MM.1S (cell line): ENCODE measurements around the gene METAP1D.
"Not testable (repeated sequence)": the region's sequence is repeated elsewhere in the genome, so short reads cannot be mapped to it uniquely, and the experiment has no call there.

Source experiments
- DNase-seq: peaks from one replicate; pipeline ENCODE4 v3.0.0-alpha.2; 2015
- H2AFZ ChIP-seq: fragments of 300-600 bp; sonication (generic); 2 replicates; pipeline ENCODE4 v1.6.0; 2016; ENCODE audit warnings: antibody characterized with exemption, low read length
- H3F3A ChIP-seq: fragments of 300-600 bp; sonication (generic); 2 replicates; pipeline ENCODE4 v1.6.1; 2016; ENCODE audit warnings: mild to moderate bottlenecking, antibody characterized with exemption, low read length, moderate library complexity, mixed read lengths; ENCODE audit not compliant: insufficient read depth
- H3K27ac ChIP-seq: fragments of 300-600 bp; sonication (generic); 2 replicates; pipeline ENCODE4 v1.5.1; 2016; ENCODE audit warnings: mild to moderate bottlenecking, low read length
- H3K27me3 ChIP-seq: fragments of 300-600 bp; sonication (generic); replicated peaks from 2 replicates; pipeline ENCODE4 v1.6.0; 2016; ENCODE audit warnings: low read length; ENCODE audit not compliant: insufficient read depth
- H3K36me3 ChIP-seq: fragments of 300-600 bp; sonication (generic); replicated peaks from 2 replicates; pipeline ENCODE4 v1.6.1; 2016; ENCODE audit warnings: mild to moderate bottlenecking, low read length, mixed read lengths; ENCODE audit not compliant: insufficient read depth
- H3K4me1 ChIP-seq: fragments of 300-600 bp; sonication (generic); 2 replicates; pipeline ENCODE4 v1.6.1; 2016; ENCODE audit warnings: low read length, mixed read lengths
- H3K4me2 ChIP-seq: fragments of 300-600 bp; sonication (generic); 2 replicates; pipeline ENCODE4 v1.6.0; 2016; ENCODE audit warnings: low read depth, low read length
- H3K4me3 ChIP-seq: fragments of 300-600 bp; sonication (generic); 2 replicates; pipeline ENCODE4 v1.5.1; 2016; ENCODE audit warnings: low read length, mixed read lengths
- H3K79me2 ChIP-seq: fragments of 300-600 bp; sonication (generic); 2 replicates; pipeline ENCODE4 v1.6.1; 2016; ENCODE audit warnings: mixed run types, low read length, mixed read lengths
- H3K9ac ChIP-seq: fragments of 300-600 bp; sonication (generic); 2 replicates; pipeline ENCODE4 v1.6.1; 2016; ENCODE audit warnings: low read length, mixed read lengths
- H3K9me2 ChIP-seq: fragments of 300-600 bp; sonication (generic); replicated peaks from 2 replicates; pipeline ENCODE4 v1.6.1; 2016; ENCODE audit warnings: mild to moderate bottlenecking, low read length, mixed read lengths; ENCODE audit not compliant: insufficient read depth
- H3K9me3 ChIP-seq: fragments of 300-600 bp; sonication (generic); replicated peaks from 2 replicates; pipeline ENCODE4 v1.6.1; 2016; ENCODE audit warnings: mild to moderate bottlenecking, low read length, mixed read lengths; ENCODE audit not compliant: insufficient read depth
- H4K20me1 ChIP-seq: fragments of 300-600 bp; sonication (generic); 2 replicates; pipeline ENCODE4 v1.6.1; 2016; ENCODE audit warnings: mild to moderate bottlenecking, low read length, moderate library complexity, mixed read lengths; ENCODE audit not compliant: insufficient read depth
- EZH2 ChIP-seq: fragments of 300-600 bp; sonication (generic); optimal IDR thresholded peaks from 2 replicates; pipeline ENCODE3; 2017; ENCODE audit warnings: low read depth, mild to moderate bottlenecking, antibody characterized with exemption, low read length, mixed read lengths
- EZH2phosphoT487 ChIP-seq: fragments of 300-600 bp; sonication (generic); IDR thresholded peaks from 2 replicates; pipeline ENCODE4 v1.6.1; 2018; ENCODE audit warnings: antibody characterized with exemption, low read length
- TF ChIP-seq, protein P1 (sequence below): fragments of 300-600 bp; sonication (generic); IDR thresholded peaks from 2 replicates; pipeline ENCODE4 v1.5.1; 2016; ENCODE audit warnings: antibody characterized with exemption, low read length, mixed read lengths

METAP1D gene

DNA sequence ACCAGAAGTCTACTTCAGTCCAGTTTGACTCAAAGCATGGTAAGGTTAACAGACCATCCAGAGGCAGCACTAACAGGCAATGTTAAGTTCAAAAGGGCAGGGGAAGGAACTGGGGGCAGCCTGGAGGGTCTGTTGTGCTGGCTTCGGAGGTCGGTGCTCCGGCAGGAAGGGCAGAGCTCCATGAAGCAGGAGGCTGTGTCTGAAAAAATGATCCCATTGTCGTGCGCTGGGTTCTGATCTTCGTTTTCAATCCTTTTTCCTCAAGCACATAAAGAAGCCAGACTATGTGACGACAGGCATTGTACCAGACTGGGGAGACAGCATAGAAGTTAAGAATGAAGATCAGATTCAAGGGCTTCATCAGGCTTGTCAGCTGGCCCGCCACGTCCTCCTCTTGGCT lies 63.7 kb downstream of the METAP1D start:
- Histone ChIP-seq H3K27ac (no peak overlapping the region), H3K27me3 (no peaks in the 10 kb centered on the region), H3K36me3 (no peaks in the 10 kb centered on the region), H3K4me1 (no peaks in the 10 kb centered on the region), H2AFZ (no peak overlapping the region), H3K4me2 (no peak overlapping the region), H3K9me2 (no peaks in the 10 kb centered on the region), H3K9me3 (no peaks in the 10 kb centered on the region), H3K4me3 (no peak overlapping the region), H3F3A (no peaks in the 10 kb centered on the region), H3K9ac (no peak overlapping the region), H4K20me1 (no peaks in the 10 kb centered on the region), H3K79me2 (no peaks in the 10 kb centered on the region)
- no peak for DNase-seq
- no peak for TF ChIP-seq EZH2phosphoT487
- TF ChIP-seq, protein P1, sequence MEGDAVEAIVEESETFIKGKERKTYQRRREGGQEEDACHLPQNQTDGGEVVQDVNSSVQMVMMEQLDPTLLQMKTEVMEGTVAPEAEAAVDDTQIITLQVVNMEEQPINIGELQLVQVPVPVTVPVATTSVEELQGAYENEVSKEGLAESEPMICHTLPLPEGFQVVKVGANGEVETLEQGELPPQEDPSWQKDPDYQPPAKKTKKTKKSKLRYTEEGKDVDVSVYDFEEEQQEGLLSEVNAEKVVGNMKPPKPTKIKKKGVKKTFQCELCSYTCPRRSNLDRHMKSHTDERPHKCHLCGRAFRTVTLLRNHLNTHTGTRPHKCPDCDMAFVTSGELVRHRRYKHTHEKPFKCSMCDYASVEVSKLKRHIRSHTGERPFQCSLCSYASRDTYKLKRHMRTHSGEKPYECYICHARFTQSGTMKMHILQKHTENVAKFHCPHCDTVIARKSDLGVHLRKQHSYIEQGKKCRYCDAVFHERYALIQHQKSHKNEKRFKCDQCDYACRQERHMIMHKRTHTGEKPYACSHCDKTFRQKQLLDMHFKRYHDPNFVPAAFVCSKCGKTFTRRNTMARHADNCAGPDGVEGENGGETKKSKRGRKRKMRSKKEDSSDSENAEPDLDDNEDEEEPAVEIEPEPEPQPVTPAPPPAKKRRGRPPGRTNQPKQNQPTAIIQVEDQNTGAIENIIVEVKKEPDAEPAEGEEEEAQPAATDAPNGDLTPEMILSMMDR = no peak

DNA sequence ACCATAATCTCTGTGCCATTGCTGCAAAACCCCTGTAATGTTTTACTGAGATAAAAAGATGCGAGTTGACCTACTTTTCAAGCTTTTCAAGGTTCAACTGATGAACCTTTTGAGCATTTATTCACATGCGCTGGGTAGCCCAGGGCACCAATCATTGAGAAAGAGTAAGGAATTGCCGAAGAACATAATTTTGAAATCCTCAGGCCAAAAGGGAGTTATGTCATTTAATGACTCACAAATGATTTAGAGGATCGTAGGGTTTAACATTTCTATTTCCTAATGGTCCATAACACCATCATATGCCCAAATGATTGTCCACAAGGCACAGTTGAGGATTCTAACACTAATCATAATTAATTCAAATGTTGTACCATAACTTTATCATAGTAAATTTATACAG lies 65.4 kb downstream of the METAP1D start:
- TF ChIP-seq, protein P1 = no peak
- TF ChIP-seq EZH2 (no peak), EZH2phosphoT487 (no peak)

DNA sequence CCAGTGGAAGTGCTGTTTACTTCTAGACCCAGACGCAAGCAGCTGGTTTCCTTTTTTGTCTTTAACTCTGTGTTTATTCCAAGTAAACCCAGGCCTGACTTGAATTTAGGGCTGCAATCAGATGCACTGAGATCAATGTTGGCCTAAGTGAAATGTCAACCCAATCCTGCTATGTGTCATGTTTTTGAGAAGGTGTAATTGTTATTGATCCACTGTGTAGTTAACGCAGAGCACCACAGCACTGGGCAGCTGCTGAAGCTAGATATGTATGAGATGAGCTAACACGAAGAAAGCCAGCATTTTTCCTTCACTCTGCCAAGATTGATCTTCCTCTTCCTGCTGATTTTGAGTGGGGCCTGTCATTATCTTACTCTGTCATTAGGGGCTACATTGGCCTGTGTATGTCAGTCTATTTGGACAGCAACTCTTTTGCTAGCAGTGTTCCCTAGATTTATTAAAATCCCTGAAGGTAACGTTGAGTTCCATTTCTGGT lies 66.7 kb downstream of the METAP1D start:
- DNase-seq = no peak
- no peak overlapping the region for H3K4me3 ChIP-seq
- H3K9ac ChIP-seq = no peak overlapping the region
- TF ChIP-seq EZH2phosphoT487 (no peak), EZH2 (no peak)
- TF ChIP-seq, protein P1 = no peak
- no peaks in the 10 kb centered on the region for H3F3A ChIP-seq
- H3K27me3 ChIP-seq = no peaks in the 10 kb centered on the region
- H3K36me3 ChIP-seq = no peaks in the 10 kb centered on the region
- H3K27ac ChIP-seq = no peak overlapping the region
- no peaks in the 10 kb centered on the region for H3K4me1 ChIP-seq
- no peaks in the 10 kb centered on the region for H3K9me2 ChIP-seq
- no peak overlapping the region for H3K4me2 ChIP-seq
- H4K20me1 ChIP-seq = no peaks in the 10 kb centered on the region
- no peak overlapping the region for H2AFZ ChIP-seq
- no peaks in the 10 kb centered on the region for H3K79me2 ChIP-seq
- H3K9me3 ChIP-seq = no peaks in the 10 kb centered on the region

More for the DNA sequence above, 65.4 kb downstream of the METAP1D start:
- no peaks in the 10 kb centered on the region for H3K9me3 ChIP-seq
- H3K4me3 ChIP-seq = no peak overlapping the region
- no peaks in the 10 kb centered on the region for H3F3A ChIP-seq
- H3K27me3 ChIP-seq = no peaks in the 10 kb centered on the region
- H3K9ac ChIP-seq = no peak overlapping the region
- no peaks in the 10 kb centered on the region for H3K79me2 ChIP-seq
- H3K4me1 ChIP-seq = no peaks in the 10 kb centered on the region
- no peaks in the 10 kb centered on the region for H4K20me1 ChIP-seq
- no peak overlapping the region for H3K4me2 ChIP-seq
- H3K36me3 ChIP-seq = no peaks in the 10 kb centered on the region
- H2AFZ ChIP-seq = no peak overlapping the region
- DNase-seq = no peak
- H3K9me2 ChIP-seq = no peaks in the 10 kb centered on the region
- H3K27ac ChIP-seq = no peak overlapping the region

DNA sequence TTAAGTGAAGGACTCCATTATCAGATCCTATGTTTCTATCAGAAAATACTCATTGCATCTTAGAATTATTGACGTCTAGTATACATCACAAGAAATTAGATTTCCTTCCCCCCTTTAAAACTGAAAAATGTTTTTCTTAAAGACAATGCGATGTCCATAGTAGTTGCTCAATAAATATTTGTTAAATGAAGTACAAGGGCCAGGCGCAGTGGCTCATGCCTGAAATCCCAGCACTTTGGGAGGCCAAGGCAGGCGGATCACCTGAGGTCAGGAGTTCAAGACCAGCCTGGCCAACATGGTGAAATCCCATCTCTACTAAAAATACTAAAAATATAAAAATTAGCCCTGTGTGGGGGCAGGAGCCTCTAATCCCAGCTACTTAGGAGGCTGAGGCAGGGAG lies 68.2 kb downstream of the METAP1D start:
- not testable (repeated sequence) for H2AFZ ChIP-seq, H3K9ac ChIP-seq, H3K36me3 ChIP-seq, H3K4me2 ChIP-seq, H3K9me3 ChIP-seq, H3K27ac ChIP-seq, H3K27me3 ChIP-seq, H4K20me1 ChIP-seq, H3K9me2 ChIP-seq, H3K79me2 ChIP-seq, H3K4me1 ChIP-seq, H3K4me3 ChIP-seq, H3F3A ChIP-seq, DNase-seq
